Keratinocyte (primary cell): Measurements from ENCODE around the gene DES. TPM values are rescaled to one million over a fixed set of nuclear protein-coding genes. Genes with fewer than 3 reads are reported as not detected.

Source experiments
- DNase-seq: peaks from one replicate; pipeline ENCODE4 v3.0.0-alpha.2; 2011; ENCODE audit warnings: low read depth, missing footprints, low spot score
- FAIRE-seq: peaks from 2 replicates; lab custom pipeline; 2011; peaks lifted over from hg19 to GRCh38; lab: Jason Lieb, UNC
- H2AFZ ChIP-seq: 2 replicates; pipeline ENCODE4 v1.6.0; 2012; ENCODE audit warnings: low read length, control low read depth, inconsistent platforms; ENCODE audit not compliant: control insufficient read depth
- H3K27ac ChIP-seq: 2 replicates; pipeline ENCODE4 v1.5.1; 2011; ENCODE audit warnings: low read length; ENCODE audit not compliant: control insufficient read depth, insufficient read depth
- H3K27me3 ChIP-seq: 3 replicates; pipeline ENCODE4 v1.6.0; 2011; ENCODE audit warnings: low read length; ENCODE audit not compliant: control insufficient read depth, insufficient read depth; ENCODE audit errors: extremely low read depth
- H3K36me3 ChIP-seq, 2 experiments: 2 replicates in 1 of 2; 3 replicates in 1 of 2; pipeline ENCODE4 v1.5.1; 2011; ENCODE audit warnings: low read length in 2 of 2, mild to moderate bottlenecking in 1 of 2; ENCODE audit not compliant: control insufficient read depth in 2 of 2, insufficient read depth in 2 of 2; ENCODE audit errors: extremely low read depth in 1 of 2
- H3K4me1 ChIP-seq: 3 replicates; pipeline ENCODE4 v1.5.1; 2011; ENCODE audit warnings: low read length; ENCODE audit not compliant: control insufficient read depth, insufficient read depth; ENCODE audit errors: extremely low read depth
- H3K4me2 ChIP-seq: 3 replicates; pipeline ENCODE4 v1.6.0; 2011; ENCODE audit warnings: low read depth, low read length; ENCODE audit not compliant: control insufficient read depth, insufficient read depth; ENCODE audit errors: extremely low read depth
- H3K4me3 ChIP-seq, 3 experiments: fragments of 200-600 bp in 1 of 3; sonication (generic) in 1 of 3; 2 replicates in 2 of 3; 3 replicates in 1 of 3; pipeline ENCODE4 v1.5.1; 2011 to 2016; ENCODE audit warnings: low read length in 3 of 3, mild to moderate bottlenecking in 3 of 3, control low read depth in 2 of 3, inconsistent platforms in 1 of 3, low read depth in 1 of 3, mixed read lengths in 1 of 3, mixed run types in 1 of 3, moderate library complexity in 1 of 3; ENCODE audit not compliant: control insufficient read depth in 2 of 3, insufficient read depth in 2 of 3; ENCODE audit errors: extremely low read depth in 1 of 3
- H3K79me2 ChIP-seq: 2 replicates; pipeline ENCODE4 v1.6.0; 2012; ENCODE audit warnings: low read length; ENCODE audit not compliant: control insufficient read depth, insufficient read depth
- H3K9ac ChIP-seq: 3 replicates; pipeline ENCODE4 v1.6.0; 2011; ENCODE audit warnings: low read length; ENCODE audit not compliant: control insufficient read depth, insufficient read depth; ENCODE audit errors: extremely low read depth
- H3K9me1 ChIP-seq: 3 replicates; pipeline ENCODE4 v1.6.0; 2011; ENCODE audit warnings: low read length; ENCODE audit not compliant: control insufficient read depth, insufficient read depth; ENCODE audit errors: extremely low read depth
- H3K9me3 ChIP-seq: 2 replicates; pipeline ENCODE4 v1.5.1; 2012; ENCODE audit warnings: low read depth, low read length; ENCODE audit not compliant: control insufficient read depth
- H4K20me1 ChIP-seq: 3 replicates; pipeline ENCODE4 v1.6.0; 2011; ENCODE audit warnings: low read length; ENCODE audit not compliant: control insufficient read depth, insufficient read depth; ENCODE audit errors: extremely low read depth
- EZH2 ChIP-seq: IDR thresholded peaks from one replicate; pipeline ENCODE4 v1.6.1; 2012; ENCODE audit warnings: inconsistent platforms, mild to moderate bottlenecking, low read length, moderate library complexity
- dilution Hi-C: fragments of 300-500 bp; cut with MboI; formaldehyde crosslinking; loops from one replicate; pipeline ENCODE4 v1.7.0; 2020; ENCODE audit warnings: low sequenced_read_pairs; ENCODE audit not compliant: extremely low pct_ligation_motif_present
- polyA plus RNA-seq, 5 experiments: library from polyadenylated mRNA; depleted of rRNA in 3 of 5; stranded (reverse) in 3 of 5; stranded (forward) in 1 of 5; unstranded in 1 of 5; fragments of >200 nt; gene quantifications; 1 replicate in 1 of 5; 2 replicates in 3 of 5; 3 replicates in 1 of 5; pipeline versions ENCODE4 v1.2.1 to v1.2.3, GENCODE V29; 2011 to 2012; ENCODE audit warnings: missing spikeins in 2 of 5, low read depth in 1 of 5, low replicate concordance in 1 of 5
- TF ChIP-seq, protein P1 (sequence below), 3 experiments: IDR thresholded peaks in 1 of 3; conservative IDR thresholded peaks in 1 of 3; optimal IDR thresholded peaks in 1 of 3; 2 replicates in 2 of 3; 3 replicates in 1 of 3; pipeline versions ENCODE3 to v1.5.1; 2011; ENCODE audit warnings: low read length in 3 of 3, mild to moderate bottlenecking in 3 of 3, moderate library complexity in 2 of 3, control low read depth in 1 of 3, inconsistent platforms in 1 of 3; ENCODE audit not compliant: insufficient read depth in 2 of 3; ENCODE audit errors: extremely low read depth in 1 of 3

DES gene
- polyA plus RNA-seq, 1 donor (not counting 4 experiments of a cell fraction or from before 2014, with no cell fraction given), result not detected

- no peak overlapping the region for H3K4me3 ChIP-seq
- H3K9ac ChIP-seq, result no peak overlapping the region
- DNase-seq (no peak), FAIRE-seq (no peak)
- no peak overlapping the region for H2AFZ ChIP-seq
- H3K4me2 ChIP-seq, result peak overlapping the region; percentile 22
- peaks cover 29% of the 10 kb centered on the region for H3K4me1 ChIP-seq
- TF ChIP-seq, protein P1, sequence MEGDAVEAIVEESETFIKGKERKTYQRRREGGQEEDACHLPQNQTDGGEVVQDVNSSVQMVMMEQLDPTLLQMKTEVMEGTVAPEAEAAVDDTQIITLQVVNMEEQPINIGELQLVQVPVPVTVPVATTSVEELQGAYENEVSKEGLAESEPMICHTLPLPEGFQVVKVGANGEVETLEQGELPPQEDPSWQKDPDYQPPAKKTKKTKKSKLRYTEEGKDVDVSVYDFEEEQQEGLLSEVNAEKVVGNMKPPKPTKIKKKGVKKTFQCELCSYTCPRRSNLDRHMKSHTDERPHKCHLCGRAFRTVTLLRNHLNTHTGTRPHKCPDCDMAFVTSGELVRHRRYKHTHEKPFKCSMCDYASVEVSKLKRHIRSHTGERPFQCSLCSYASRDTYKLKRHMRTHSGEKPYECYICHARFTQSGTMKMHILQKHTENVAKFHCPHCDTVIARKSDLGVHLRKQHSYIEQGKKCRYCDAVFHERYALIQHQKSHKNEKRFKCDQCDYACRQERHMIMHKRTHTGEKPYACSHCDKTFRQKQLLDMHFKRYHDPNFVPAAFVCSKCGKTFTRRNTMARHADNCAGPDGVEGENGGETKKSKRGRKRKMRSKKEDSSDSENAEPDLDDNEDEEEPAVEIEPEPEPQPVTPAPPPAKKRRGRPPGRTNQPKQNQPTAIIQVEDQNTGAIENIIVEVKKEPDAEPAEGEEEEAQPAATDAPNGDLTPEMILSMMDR (optimal IDR thresholded peaks at IDR 0.05 in 1 of 3, IDR thresholded peaks at IDR 0.05 in 1 of 3, conservative IDR thresholded peaks at IDR 0.05 in 1 of 3; ENCODE audit: extremely low read depth in 1 of 3, insufficient read depth in 2 of 3, low read length in 3 of 3), result no peak
- no peak for TF ChIP-seq EZH2
- H3K9me1 ChIP-seq, result no peaks in the 10 kb centered on the region
- no peaks in the 10 kb centered on the region for H3K79me2 ChIP-seq
- peak overlapping the region; percentile 31 for H3K27ac ChIP-seq
- peaks cover 5 to 13% of the 10 kb centered on the region in 2 experiments for H3K36me3 ChIP-seq
- no peaks in the 10 kb centered on the region for H3K9me3 ChIP-seq
- no peaks in the 10 kb centered on the region for H3K27me3 ChIP-seq
- dilution Hi-C loops, result no loop called here
- H4K20me1 ChIP-seq, result no peaks in the 10 kb centered on the region
Observed at GRCh38 chr2:219451661-219452360, 33.6 kb downstream of the DES start.

DNA sequence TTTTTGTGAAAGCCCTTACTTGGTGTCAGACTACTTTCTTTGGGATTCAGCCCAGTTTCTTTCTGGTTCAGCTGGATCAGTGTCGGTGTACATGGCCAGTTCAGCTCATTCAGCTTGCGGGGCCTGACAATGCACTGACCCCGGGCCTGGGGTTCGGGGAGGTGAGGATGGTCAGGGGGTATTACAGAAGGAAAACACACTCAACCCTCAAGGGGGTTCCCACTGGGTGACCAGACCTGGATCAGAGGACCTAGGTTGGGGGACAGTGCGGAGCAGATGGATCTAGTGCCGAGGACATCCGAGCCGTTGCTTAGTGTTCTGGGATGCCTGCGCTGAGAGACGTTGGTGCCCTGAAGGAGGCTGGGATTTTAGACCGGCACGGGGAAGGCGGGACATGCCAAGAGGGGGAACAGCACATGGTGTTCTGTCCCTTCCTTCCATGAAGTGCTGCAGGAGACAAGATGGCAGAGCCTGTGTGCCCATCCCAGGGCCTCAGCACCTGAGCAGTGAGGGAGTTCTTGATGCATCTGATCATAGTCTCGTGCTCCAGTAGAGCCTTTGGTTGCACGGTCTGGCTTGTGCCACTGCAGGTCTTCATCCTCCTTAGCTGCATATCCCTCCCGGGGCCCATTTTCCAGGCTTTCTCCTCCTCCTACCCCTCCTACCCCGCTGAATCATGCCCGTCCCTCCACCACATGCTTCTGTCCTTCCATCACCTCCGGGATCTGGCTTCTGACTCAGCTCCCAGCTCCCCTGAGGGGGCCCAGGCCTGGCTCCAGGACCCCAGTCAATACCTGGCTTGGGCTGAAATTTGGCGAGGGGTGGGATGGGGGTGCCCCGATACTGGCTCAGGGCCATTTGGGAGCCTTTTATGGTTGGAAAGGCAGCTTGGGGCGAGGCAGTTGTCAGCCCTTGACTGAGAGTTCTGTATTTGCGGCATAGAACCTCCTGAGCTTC lies 34.5 kb downstream of the DES start:
- dilution Hi-C loops, result no loop called here
- Histone ChIP-seq H3K4me2 (peak overlapping the region; percentile 79), H3K27me3 (no peaks in the 10 kb centered on the region), H3K79me2 (no peaks in the 10 kb centered on the region), H3K9ac (peak overlapping the region; percentile 65), H3K4me3 (peak overlapping the region in 2 of 3 experiments; percentile 32 to 53), H3K36me3 (peaks cover 5 to 13% of the 10 kb centered on the region in 2 experiments), H3K9me3 (no peaks in the 10 kb centered on the region), H3K27ac (peak overlapping the region; percentile 85), H4K20me1 (no peaks in the 10 kb centered on the region), H3K9me1 (no peaks in the 10 kb centered on the region), H2AFZ (peak overlapping the region; percentile 62), H3K4me1 (peaks cover 32% of the 10 kb centered on the region)
- FAIRE-seq, result no peak
- TF ChIP-seq, protein P1 (optimal IDR thresholded peaks at IDR 0.05 in 1 of 3, IDR thresholded peaks at IDR 0.05 in 1 of 3, conservative IDR thresholded peaks at IDR 0.05 in 1 of 3; ENCODE audit: extremely low read depth in 1 of 3, insufficient read depth in 2 of 3, low read length in 3 of 3), result no peak
- TF ChIP-seq EZH2, result no peak
- peak; percentile 82 for DNase-seq
